ENCODE data around the gene ILK. TPM values are rescaled to one million over a fixed set of nuclear protein-coding genes. Genes with fewer than 3 reads are reported as not detected.

Gene ILK
- total RNA-seq, 1 experiment from 2014 or later: 210 TPM

- DNase-seq (ENCODE audit: low spot score): no peak
Measured at GRCh38 chr11:6655790-6656583, 52.4 kb downstream of the ILK start, which contains the start of gene DCHS1. TSS of gene DCHS1 (minus strand) at chr11:6655809. CDS start at chr11:6641613, 14,196 bp downstream.

DNA sequence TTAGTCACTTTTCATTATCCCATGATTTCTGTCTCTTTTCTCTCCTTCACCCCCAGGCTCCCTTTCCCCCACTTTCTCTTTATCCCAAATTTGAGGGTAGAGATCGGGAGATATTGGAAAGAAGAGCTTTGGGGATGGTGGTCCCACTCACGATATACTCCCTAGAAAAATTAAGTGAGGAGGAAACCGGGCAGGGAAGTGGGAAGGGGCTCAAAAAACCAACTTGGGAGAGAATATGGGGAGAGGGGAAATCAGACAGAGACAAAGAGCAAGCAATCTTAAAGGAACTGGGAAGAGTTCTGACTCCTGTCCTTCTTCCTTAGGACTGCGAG, 53.0 kb downstream of the ILK start:
- DNase-seq (ENCODE audit: low spot score): no peak

GRCh38 chr11:6656936-6657335, 53.4 kb downstream of the ILK start:
- DNase-seq (ENCODE audit: low spot score): no peak

DNA sequence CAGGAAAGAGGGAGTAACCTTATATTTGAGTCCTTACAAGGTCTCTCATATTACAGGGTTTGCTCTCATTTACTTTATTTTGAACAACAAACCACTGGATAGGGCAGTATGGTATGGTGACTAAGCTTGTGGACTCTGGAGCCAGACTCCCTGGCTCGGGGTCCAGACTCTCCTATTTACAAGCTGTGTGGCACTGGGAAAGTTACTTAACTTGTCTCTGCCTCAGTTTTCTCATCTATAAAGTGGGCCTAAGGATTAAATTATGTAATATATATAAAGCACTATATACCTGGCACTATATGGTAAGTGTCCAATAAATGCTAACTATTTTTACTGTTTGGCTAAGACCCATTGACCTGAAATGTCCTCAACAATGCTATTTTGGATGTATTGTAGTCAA, 53.8 kb downstream of the ILK start:
- no peak for DNase-seq (ENCODE audit: low spot score)

DNA sequence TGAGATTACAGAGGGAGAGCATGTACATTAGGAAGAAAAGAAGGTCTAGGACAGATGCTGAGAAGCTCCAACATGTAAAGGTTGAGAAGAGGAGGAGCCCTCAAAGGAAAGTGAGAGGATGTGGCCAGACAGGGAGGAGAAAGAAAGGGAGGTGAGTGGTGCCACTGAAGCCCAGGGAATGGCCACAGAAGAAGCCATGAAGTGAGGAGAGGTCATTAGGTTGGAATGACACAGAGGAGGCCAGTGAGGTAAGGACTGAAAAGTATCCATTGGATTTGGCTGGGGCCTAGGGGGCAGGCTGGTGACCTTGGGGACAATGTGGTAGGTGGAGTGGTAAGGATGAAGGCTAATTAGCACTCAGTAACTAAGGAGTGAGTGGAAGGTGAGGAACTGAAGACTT, 55.1 kb downstream of the ILK start:
- DNase-seq (ENCODE audit: low spot score): no peak

Other genes with a start within 250 kb of the ILK start
- 140 and 147 TPM in 2 replicates for gene SMPD1, start 213.3 kb upstream of the ILK start, total RNA-seq (2014; rRNA removed; shearing (Covaris generic))
- 58.4 and 63.3 TPM in 2 replicates for gene APBB1, start 184.7 kb upstream of the ILK start, total RNA-seq (2014; rRNA removed; shearing (Covaris generic))
- gene HPX, start 162.8 kb upstream of the ILK start, total RNA-seq (2014; rRNA removed; shearing (Covaris generic)): 0.14 and 0.74 TPM in 2 replicates
- 27.3 and 32.8 TPM in 2 replicates for gene TRIM3, start 129.8 kb upstream of the ILK start, total RNA-seq (2014; rRNA removed; shearing (Covaris generic))
- 68.6 and 68.7 TPM in 2 replicates for gene ARFIP2, start 122.4 kb upstream of the ILK start, total RNA-seq (2014; rRNA removed; shearing (Covaris generic))
- gene TIMM10B, start 122.3 kb upstream of the ILK start, total RNA-seq (2014; rRNA removed; shearing (Covaris generic)): 32.4 and 58.1 TPM in 2 replicates
- gene DNHD1, start 106.5 kb upstream of the ILK start, total RNA-seq (2014; rRNA removed; shearing (Covaris generic)): 1.9 and 3.0 TPM in 2 replicates
- gene RRP8, start 158 bp upstream of the ILK start, total RNA-seq (2014; rRNA removed; shearing (Covaris generic)): 14.0 and 35.3 TPM in 2 replicates
- gene TAF10, start 8.4 kb downstream of the ILK start, total RNA-seq (2014; rRNA removed; shearing (Covaris generic)): 53.6 and 67.5 TPM in 2 replicates
- gene TPP1, start 15.6 kb downstream of the ILK start, total RNA-seq (2014; rRNA removed; shearing (Covaris generic)): 31.7 and 34.9 TPM in 2 replicates
- 2.3 and 3.8 TPM in 2 replicates for gene DCHS1, start 52.0 kb downstream of the ILK start, total RNA-seq (2014; rRNA removed; shearing (Covaris generic))
- 121 and 417 TPM in 2 replicates for gene MRPL17, start 79.6 kb downstream of the ILK start, total RNA-seq (2014; rRNA removed; shearing (Covaris generic))
- not detected in 2 replicates for gene OR2AG2, start 168.2 kb downstream of the ILK start, total RNA-seq (2014; rRNA removed; shearing (Covaris generic))
- gene OR2AG1, start 179.2 kb downstream of the ILK start, total RNA-seq (2014; rRNA removed; shearing (Covaris generic)): not detected in 2 replicates
- not detected in 2 replicates for gene OR6A2, start 195.9 kb downstream of the ILK start, total RNA-seq (2014; rRNA removed; shearing (Covaris generic))
- gene OR10A5, start 241.9 kb downstream of the ILK start, total RNA-seq (2014; rRNA removed; shearing (Covaris generic)): not detected in 2 replicates